Heart left ventricle (tissue), 16 donors: ENCODE measurements around the gene DDX4. TPM values are rescaled to one million over a fixed set of nuclear protein-coding genes. Genes with fewer than 3 reads are reported as not detected.

Experiments
- ATAC-seq, 4 donors: fragments of 200-7000 bp; cut with Tn5 transposase; one replicate each; pipeline ENCODE4 v1.9.1; 2020 to 2022; ENCODE audit warnings: moderate library complexity in 4 of 4, mild to moderate bottlenecking in 3 of 4, moderate number of reproducible peaks in 1 of 4
- DNase-seq, 5 donors: peaks; one replicate each; pipeline ENCODE4 v3.0.0-alpha.2; 2020
- H3K27ac ChIP-seq, 12 donors: fragments of 200-600 bp; sonication (generic) in 4 of 12; one replicate each; pipeline versions ENCODE4 v1.5.0 to v1.8.0; 2016 to 2022; ENCODE audit warnings: mild to moderate bottlenecking in 2 of 12
- H3K27me3 ChIP-seq, 9 donors: fragments of 200-600 bp; sonication (generic) in 2 of 9; one replicate each; pipeline versions ENCODE4 v1.5.1 to v1.8.0; 2016 to 2022; ENCODE audit warnings: mild to moderate bottlenecking in 3 of 9
- H3K36me3 ChIP-seq, 9 donors: fragments of 200-600 bp; sonication (generic) in 2 of 9; one replicate each; pipeline versions ENCODE4 v1.5.0 to v1.8.0; 2018 to 2022; ENCODE audit warnings: mild to moderate bottlenecking in 2 of 9
- H3K4me1 ChIP-seq, 12 donors: fragments of 200-600 bp; sonication (generic) in 4 of 12; one replicate each; pipeline versions ENCODE4 v1.5.0 to v1.8.0; 2016 to 2022; ENCODE audit warnings: mild to moderate bottlenecking in 3 of 12
- H3K4me3 ChIP-seq, 12 donors: fragments of 200-600 bp; sonication (generic) in 4 of 12; one replicate each; pipeline versions ENCODE4 v1.5.0 to v1.8.0; 2017 to 2022; ENCODE audit warnings: mild to moderate bottlenecking in 9 of 12, moderate library complexity in 4 of 12
- H3K9me3 ChIP-seq, 12 donors: fragments of 200-600 bp; sonication (generic) in 4 of 12; one replicate each; pipeline versions ENCODE4 v1.5.0 to v1.8.0; 2016 to 2022; ENCODE audit warnings: mild to moderate bottlenecking in 1 of 12
- CTCF ChIP-seq, 12 donors: fragments of 200-600 bp; sonication (generic) in 4 of 12; IDR thresholded peaks; one replicate each; pipeline versions ENCODE4 v1.5.0 to v1.8.0; 2018 to 2022; ENCODE audit warnings: antibody characterized with exemption in 12 of 12, mild to moderate bottlenecking in 5 of 12
- POLR2A ChIP-seq, 2 donors: fragments of 450-650 bp; IDR thresholded peaks; one replicate each; pipeline ENCODE4 v1.6.1; 2017; ENCODE audit warnings: antibody characterized with exemption in 2 of 2, mild to moderate bottlenecking in 2 of 2, moderate library complexity in 2 of 2
- WGBS, 4 donors: extraction: QIAGEN DNeasy Blood & Tissue Kit in 2 of 4; methylation state at CpG; one replicate each; pipeline versions ENCODE4 v1.1.5 to v1.1.7; 2013 to 2018; 5-methylcytosine and 5-hydroxymethylcytosine counted together
- intact Hi-C, 10 donors: fragments of 100-400 bp; cut with DNase I; formaldehyde crosslinking; loops; one replicate each; pipeline versions ENCODE4 v1.11.1 to v1.14.2; 2022
- polyA plus RNA-seq, 2 donors: library from polyadenylated mRNA; stranded (reverse); fragments of 200-250 nt; gene quantifications; one replicate each; pipeline ENCODE4 v1.2.3, GENCODE V29; 2013
- total RNA-seq, 9 donors: library from RNA; depleted of rRNA in 2 of 9; stranded (reverse); fragments of >200 nt in 2 of 9; fragmentation: NEBNext Ultra II Directional in 3 of 9; extraction: Animal tissue kit (Norgen Biotek cat#: 25700) in 3 of 9; gene quantifications; one replicate each; pipeline versions ENCODE4 v1.1.0 to v1.2.4, GENCODE V29; 2016 to 2023
- donor health status: ischemic (EF 13 %, LVEDD 7.1; RV severe dilation, severe dysfunction).
- donor health status: healthy with polysubstance abuse.
- donor health status: DM: no; HTN: yes; CAD: no.
- donor health status: DM: no; HTN: no; CAD: no.
- donor health status: ischemic (EF 25% LVEDD 6.9; RV normal size, moderate dysfunction).
- donor health status: ischemic (EF 25% LVEDD 5.7; RV mildly dilated, moderate dysfunction).
- donor health status: healthy.
- donor health status: DM: yes; HTN: yes; CAD: no.
- donor health status: ischemic (EF 35%, LVEDD 5.7; RV mildly dilated, moderate dysfunction).
- donor health status: nonischemic (EF 11% LVEDD 7.7; RV severe dilation, severe dysfunction).
- donor health status: DM: yes; HTN: yes; CAD: no.
- donor health status: PGD.
- donor health status: ischemic (EF 29% LVEDD 5.4; RV normal size, mild dysfunction).
- donor health status: nonischemic (EF 23%, LVEDD 6.1; RV moderate dilation, normal function).

DDX4 gene
- total and polyA plus RNA-seq, 11 donors: not detected

- ATAC-seq: no peak
- Histone ChIP-seq H3K27me3 (no peaks in the 10 kb centered on the region), H3K36me3 (no peaks in the 10 kb centered on the region), H3K9me3 (peaks cover 0 to 18% (median 0%) of the 10 kb centered on the region in 12 donors), H3K4me1 (peaks cover 0 to 21% (median under 1%) of the 10 kb centered on the region in 12 donors), H3K4me3 (no peak overlapping the region), H3K27ac (no peak overlapping the region)
- intact Hi-C loops: no loop called here
- no peak for TF ChIP-seq POLR2A (IDR thresholded peaks at IDR 0.05)
- TF ChIP-seq CTCF (IDR thresholded peaks at IDR 0.05): no peak
- 80 to 85% (median 83%) methylated on average over 2 of the region's 2 CpGs for WGBS, 4 donors
- no peak for DNase-seq
Measured at GRCh38 chr5:55848783-55849182, 110.9 kb downstream of the DDX4 start.

DNA sequence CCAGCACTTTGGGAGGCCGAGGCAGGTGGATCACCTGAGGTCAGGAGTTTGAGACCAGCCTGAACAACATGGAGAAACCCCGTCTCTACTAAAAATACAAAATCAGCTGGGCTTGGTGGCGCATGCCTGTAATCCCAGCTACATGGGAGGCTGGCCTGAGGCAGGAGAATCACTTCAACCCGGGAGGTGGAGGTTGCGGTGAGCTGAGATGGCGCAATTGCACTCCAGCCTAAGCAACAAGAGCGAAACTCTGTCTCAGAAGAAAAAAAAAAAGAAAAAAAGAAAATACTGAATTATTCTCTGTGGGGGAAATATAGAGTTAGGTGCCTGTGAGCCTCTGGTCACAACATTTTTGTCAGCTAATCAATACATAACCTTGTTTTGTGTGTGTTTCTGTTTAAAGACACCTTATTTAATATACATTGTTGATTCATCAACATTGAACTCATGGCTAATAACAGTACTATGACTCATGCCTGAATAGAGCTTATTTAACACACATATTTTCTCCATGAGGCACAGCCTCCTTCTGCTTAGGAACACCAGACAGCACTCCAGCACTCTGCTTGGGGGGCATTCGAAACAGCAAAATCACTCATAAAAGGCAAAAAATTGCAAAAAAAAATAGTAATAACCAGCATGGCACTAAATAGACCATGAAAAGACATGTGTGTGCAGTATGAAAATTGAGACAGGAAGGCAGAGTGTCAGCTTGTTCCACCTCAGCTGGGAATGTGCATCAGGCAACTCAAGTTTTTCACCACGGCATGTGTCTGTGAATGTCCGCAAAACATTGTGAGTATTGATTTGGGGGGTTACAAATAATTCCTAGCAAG lies 113.2 kb downstream of the DDX4 start, which contains the start of gene IL31RA:
Gene IL31RA, plus strand, starts transcription at position 519 of the 836 bp plus-strand sequence. Its CDS starts 214 bp downstream, at position 733.
- no peaks in the 10 kb centered on the region for H3K9me3 ChIP-seq
- ATAC-seq: peak in 2 of 4 donors; percentile 45 to 54
- 91 to 95% (median 92%) methylated on average over 10 of the region's 10 CpGs for WGBS, 4 donors
- peaks cover 0 to 37% (median 3%) of the 10 kb centered on the region in 12 donors for H3K4me1 ChIP-seq
- no peak for DNase-seq
- no peaks in the 10 kb centered on the region for H3K36me3 ChIP-seq
- no peak within 1 kb of the TSS for H3K27ac ChIP-seq
- H3K27me3 ChIP-seq: no peaks in the 10 kb centered on the region
- TF ChIP-seq CTCF (IDR thresholded peaks at IDR 0.05): no peak
- no peak for TF ChIP-seq POLR2A (IDR thresholded peaks at IDR 0.05)
- H3K4me3 ChIP-seq: no peak within 1 kb of the TSS
- intact Hi-C loops: loop anchor here in 1 of 10 donors (5.0 kb wide), 1 partner anchor 414 kb away; no protein-coding TSS in a partner anchor

GRCh38 chr5:55851675-55851979 lies 113.8 kb downstream of the DDX4 start:
- H3K36me3 ChIP-seq: no peaks in the 10 kb centered on the region
- H3K4me1 ChIP-seq: peaks cover 0 to 43% (median 3%) of the 10 kb centered on the region in 12 donors
- TF ChIP-seq POLR2A (IDR thresholded peaks at IDR 0.05) (no peak), CTCF (IDR thresholded peaks at IDR 0.05) (no peak)
- no peak for ATAC-seq
- no peak for DNase-seq
- no peaks in the 10 kb centered on the region for H3K9me3 ChIP-seq
- H3K27me3 ChIP-seq: no peaks in the 10 kb centered on the region
- intact Hi-C loops: loop anchor here in 1 of 10 donors (5.0 kb wide), 1 partner anchor 414 kb away; no protein-coding TSS in a partner anchor
- no peak overlapping the region for H3K27ac ChIP-seq
- WGBS, 4 donors: 83 to 94% (median 91%) methylated on average over 2 of the region's 2 CpGs
- H3K4me3 ChIP-seq: no peak overlapping the region

DNA sequence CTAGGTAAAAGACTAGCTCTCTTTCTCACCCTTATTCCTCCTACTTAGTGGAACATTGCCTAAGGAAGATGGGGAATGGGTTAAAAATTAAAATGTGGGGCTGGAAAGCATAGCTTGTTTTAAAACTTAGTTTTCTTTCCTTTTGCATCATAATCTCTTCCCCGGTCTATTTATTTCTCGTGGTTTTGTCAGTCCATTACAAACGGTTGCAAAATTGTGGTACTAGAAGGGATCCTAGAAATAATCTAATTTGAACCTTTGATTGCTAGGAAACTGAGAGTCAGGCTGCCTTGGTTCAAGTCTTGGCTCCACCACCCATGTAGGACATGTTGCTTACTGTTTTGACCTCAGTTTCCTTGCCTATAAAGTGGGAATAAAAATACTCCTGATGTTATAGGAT lies 114.6 kb downstream of the DDX4 start:
- intact Hi-C loops: loop anchor here in 1 of 10 donors (5.0 kb wide), 1 partner anchor 415 kb away; no protein-coding TSS in a partner anchor
- H3K27ac ChIP-seq: peak overlapping the region in 2 of 12 donors; percentile 31 to 65
- no peaks in the 10 kb centered on the region for H3K36me3 ChIP-seq
- 72 to 84% (median 77%) methylated on average over 3 of the region's 3 CpGs for WGBS, 4 donors
- TF ChIP-seq CTCF (IDR thresholded peaks at IDR 0.05) (no peak), POLR2A (IDR thresholded peaks at IDR 0.05) (no peak)
- peaks cover 0 to 52% (median 3%) of the 10 kb centered on the region in 12 donors for H3K4me1 ChIP-seq
- no peaks in the 10 kb centered on the region for H3K9me3 ChIP-seq
- no peak overlapping the region for H3K4me3 ChIP-seq
- H3K27me3 ChIP-seq: no peaks in the 10 kb centered on the region
- no peak for ATAC-seq
- no peak for DNase-seq
